Natural killer cell (primary cell): ENCODE data around the gene ACKR3. TPM values are rescaled to one million over a fixed set of nuclear protein-coding genes. Genes with fewer than 3 reads are reported as not detected.

Experiments
- ATAC-seq, 3 donors: fragments of 150-1000 bp in 2 of 3; fragments of 200-7000 bp in 1 of 3; cut with Tn5 transposase; 1 replicate in 1 of 3; 2 replicates in 2 of 3; pipeline ENCODE4 v1.10.0; 2021; ENCODE audit warnings: mild to moderate bottlenecking in 2 of 3, moderate library complexity in 2 of 3
- DNase-seq, 2 donors: peaks; one replicate each; pipeline versions ENCODE4 v3.0.0 to v3.0.0-alpha.2; 2013 to 2021; ENCODE audit warnings: mixed read lengths in 1 of 2
- H3K27ac ChIP-seq: one replicate; pipeline ENCODE4 v1.5.1; 2013; ENCODE audit warnings: mild to moderate bottlenecking, low read length
- H3K27me3 ChIP-seq: one replicate; pipeline ENCODE4 v1.6.1; 2013; ENCODE audit warnings: low read length; ENCODE audit not compliant: control insufficient read depth, insufficient read depth
- H3K36me3 ChIP-seq: one replicate; pipeline ENCODE4 v1.6.1; 2013; ENCODE audit warnings: low read length; ENCODE audit not compliant: control insufficient read depth, insufficient read depth
- H3K4me1 ChIP-seq: one replicate; pipeline ENCODE4 v1.6.1; 2013; ENCODE audit warnings: low read length; ENCODE audit not compliant: control insufficient read depth, insufficient read depth
- H3K4me3 ChIP-seq: one replicate; pipeline ENCODE4 v1.5.1; 2013; ENCODE audit warnings: low read length
- H3K9me3 ChIP-seq: one replicate; pipeline ENCODE4 v1.6.1; 2013; ENCODE audit warnings: low read length; ENCODE audit not compliant: control insufficient read depth, insufficient read depth
- H3K27ac Mint-ChIP-seq, 2 donors: one replicate each; pipeline ENCODE4 v1.8.0; 2022; ENCODE audit warnings: mild to moderate bottlenecking in 2 of 2, mixed read lengths in 2 of 2, moderate library complexity in 1 of 2
- H3K27me3 Mint-ChIP-seq, 2 donors: one replicate each; pipeline ENCODE4 v1.8.0; 2022; ENCODE audit warnings: low read depth in 2 of 2, mixed read lengths in 2 of 2
- H3K36me3 Mint-ChIP-seq: one replicate; pipeline ENCODE4 v1.8.0; 2022; ENCODE audit warnings: mixed read lengths
- H3K4me1 Mint-ChIP-seq, 2 donors: one replicate each; pipeline ENCODE4 v1.8.0; 2022; ENCODE audit warnings: mixed read lengths in 2 of 2
- H3K4me3 Mint-ChIP-seq: one replicate; pipeline ENCODE4 v1.8.0; 2022; ENCODE audit warnings: mild to moderate bottlenecking, moderate library complexity, mixed read lengths
- H3K9me3 Mint-ChIP-seq, 2 donors: one replicate each; pipeline ENCODE4 v1.8.0; 2022; ENCODE audit warnings: mixed read lengths in 2 of 2
- CTCF ChIP-seq: fragments of 200-600 bp; IDR thresholded peaks from one replicate; pipeline ENCODE4 v1.8.0; 2022; ENCODE audit warnings: antibody characterized with exemption
- WGBS: methylation state at CpG from one replicate; pipeline ENCODE4 v1.1.7; 2013; ENCODE audit warnings: missing lambda C conversion rate; ENCODE audit not compliant: insufficient coverage; 5-methylcytosine and 5-hydroxymethylcytosine counted together
- intact Hi-C: fragments of 100-400 bp; cut with micrococcal nuclease; formaldehyde crosslinking; loops from one replicate; pipeline ENCODE4 v1.14.2; 2022
- total RNA-seq, 4 donors: library from RNA; stranded (reverse); fragments of 120-200 nt in 1 of 4; gene quantifications; one replicate each; pipeline versions ENCODE4 v1.2.3 to v1.2.4, GENCODE V29; 2013 to 2022

The ACKR3 gene
- total RNA-seq, 3 donors from 2014 or later (not counting 1 experiment from before 2014, with no cell fraction given): 4.4 to 5.5 (median 4.6) TPM

GRCh38 chr2:236610991-236611821 lies 41.6 kb downstream of the ACKR3 start:
- Mint-ChIP-seq H3K4me1 (peaks cover 24 to 27% of the 10 kb centered on the region in 2 donors), H3K9me3 (no peaks in the 10 kb centered on the region), H3K4me3 (no peak overlapping the region), H3K36me3 (no peaks in the 10 kb centered on the region), H3K27me3 (peaks cover 40 to 51% of the 10 kb centered on the region in 2 donors), H3K27ac (no peak overlapping the region)
- Histone ChIP-seq H3K27me3 (peaks cover 9% of the 10 kb centered on the region), H3K27ac (no peak overlapping the region), H3K9me3 (no peaks in the 10 kb centered on the region), H3K36me3 (no peaks in the 10 kb centered on the region), H3K4me1 (peaks cover 23% of the 10 kb centered on the region), H3K4me3 (no peak overlapping the region)
- intact Hi-C loops: no loop called here
- ATAC-seq: no peak
- DNase-seq: no peak
- 86% methylated on average over 8 of the region's 8 CpGs for WGBS
- no peak for TF ChIP-seq CTCF

GRCh38 chr2:236612737-236613136 lies 43.1 kb downstream of the ACKR3 start:
- Histone ChIP-seq H3K27me3 (no peaks in the 10 kb centered on the region), H3K9me3 (no peaks in the 10 kb centered on the region), H3K27ac (no peak overlapping the region), H3K4me1 (peaks cover 7% of the 10 kb centered on the region), H3K36me3 (no peaks in the 10 kb centered on the region), H3K4me3 (no peak overlapping the region)
- 83% methylated on average over 10 of the region's 10 CpGs for WGBS
- Mint-ChIP-seq H3K36me3 (no peaks in the 10 kb centered on the region), H3K4me1 (peaks cover 8 to 12% of the 10 kb centered on the region in 2 donors), H3K9me3 (no peaks in the 10 kb centered on the region), H3K27ac (no peak overlapping the region), H3K27me3 (peaks cover 33 to 47% of the 10 kb centered on the region in 2 donors), H3K4me3 (no peak overlapping the region)
- no peak for DNase-seq
- ATAC-seq: no peak
- no peak for TF ChIP-seq CTCF
- intact Hi-C loops: no loop called here

GRCh38 chr2:236613612-236614011 lies 44.0 kb downstream of the ACKR3 start:
- H3K4me1 ChIP-seq: peaks cover 5% of the 10 kb centered on the region
- no peaks in the 10 kb centered on the region for H3K36me3 Mint-ChIP-seq
- H3K27me3 ChIP-seq: no peaks in the 10 kb centered on the region
- 87% methylated on average over 4 of the region's 4 CpGs for WGBS
- no peak for DNase-seq
- TF ChIP-seq CTCF: no peak
- intact Hi-C loops: no loop called here
- no peaks in the 10 kb centered on the region for H3K9me3 ChIP-seq
- H3K9me3 Mint-ChIP-seq: no peaks in the 10 kb centered on the region
- ATAC-seq: no peak
- H3K27ac ChIP-seq: no peak overlapping the region
- peaks cover 2 to 8% of the 10 kb centered on the region in 2 donors for H3K4me1 Mint-ChIP-seq
- H3K4me3 Mint-ChIP-seq: no peak overlapping the region
- H3K27ac Mint-ChIP-seq: no peak overlapping the region
- no peaks in the 10 kb centered on the region for H3K36me3 ChIP-seq
- no peak overlapping the region for H3K4me3 ChIP-seq
- peaks cover 33 to 52% of the 10 kb centered on the region in 2 donors for H3K27me3 Mint-ChIP-seq
